Panc1 (cell line): ENCODE measurements around the gene GBE1.

ENCODE experiments used
- CTCF ChIP-seq: fragments of 450-650 bp; IDR thresholded peaks from 2 replicates; pipeline ENCODE4 v1.5.1; 2017; ENCODE audit warnings: mild to moderate bottlenecking
- REST ChIP-seq, 2 experiments: IDR thresholded peaks; 2 replicates each; pipeline ENCODE4 v1.6.1; 2011 to 2012; ENCODE audit warnings: low read depth in 2 of 2, control low read depth in 1 of 2, low read length in 1 of 2, mild to moderate bottlenecking in 1 of 2, moderate library complexity in 1 of 2; ENCODE audit not compliant: insufficient read depth in 1 of 2

- TF ChIP-seq REST (IDR thresholded peaks at IDR 0.05; ENCODE audit: insufficient read depth in 1 of 2, low read depth in 2 of 2, low read length in 1 of 2) = no peak
- no peak for TF ChIP-seq CTCF
Measured at GRCh38 chr3:81544385-81544784, 217.1 kb downstream of the GBE1 start.
